Measurements from ENCODE around the gene CAMK1G.

CAMK1G gene

GRCh38 chr1:209583408-209583807 lies at the start of gene CAMK1G:
TSS of gene CAMK1G (plus strand) at chr1:209583714. CDS start at chr1:209594984, 11,270 bp downstream.
- DNase-seq, result no peak

- no peak for DNase-seq
Observed at GRCh38 chr1:209534496-209535250, 48.8 kb upstream of the CAMK1G start.

DNA sequence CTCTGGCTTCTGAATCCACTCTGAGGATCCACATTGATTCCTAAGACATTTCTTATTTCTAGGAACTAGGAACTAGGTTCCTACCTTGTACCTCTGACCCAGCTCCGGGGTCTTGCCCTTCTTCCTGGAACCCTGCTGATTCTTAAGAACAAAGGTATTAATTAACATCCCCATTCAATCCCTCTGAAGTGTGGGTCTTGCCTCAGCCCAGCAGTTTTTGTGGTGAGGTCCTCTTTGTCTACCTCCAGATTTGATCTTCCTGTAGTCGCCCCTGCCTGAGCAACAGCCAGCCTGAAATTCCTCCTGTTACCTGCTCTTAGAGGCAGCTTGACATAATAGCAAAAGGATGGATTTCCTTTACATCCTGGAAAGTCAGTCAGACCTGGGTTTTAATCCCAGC lies 46.7 kb upstream of the CAMK1G start:
- DNase-seq, result no peak

- DNase-seq, result no peak
Observed at GRCh38 chr1:209537336-209538114, 46.0 kb upstream of the CAMK1G start.

DNA sequence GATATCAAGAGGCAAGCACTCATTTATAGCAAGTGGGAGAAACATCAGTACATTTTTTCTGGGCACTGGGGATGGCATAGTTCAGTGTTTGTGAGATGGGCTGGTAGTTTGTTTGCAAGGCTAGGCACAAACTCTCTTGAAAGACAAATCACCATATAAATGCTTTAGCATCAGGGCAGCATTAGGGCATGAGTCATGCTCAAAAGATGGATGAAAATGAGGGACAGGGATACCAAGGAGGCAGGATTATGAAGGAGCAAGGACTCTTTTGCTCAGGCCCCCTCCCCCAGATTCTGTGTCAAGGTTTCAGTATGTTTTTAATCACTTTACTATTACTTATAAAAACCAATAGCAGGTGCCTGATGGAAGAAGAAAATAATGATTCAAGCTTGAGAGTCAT lies 43.9 kb upstream of the CAMK1G start:
- no peak for DNase-seq

GRCh38 chr1:209542585-209542984 lies 40.9 kb upstream of the CAMK1G start:
- no peak for DNase-seq

- DNase-seq, result no peak
Observed at GRCh38 chr1:209544098-209544497, 39.4 kb upstream of the CAMK1G start.

- DNase-seq, result no peak
Observed at GRCh38 chr1:209545423-209545822, 38.1 kb upstream of the CAMK1G start.

DNA sequence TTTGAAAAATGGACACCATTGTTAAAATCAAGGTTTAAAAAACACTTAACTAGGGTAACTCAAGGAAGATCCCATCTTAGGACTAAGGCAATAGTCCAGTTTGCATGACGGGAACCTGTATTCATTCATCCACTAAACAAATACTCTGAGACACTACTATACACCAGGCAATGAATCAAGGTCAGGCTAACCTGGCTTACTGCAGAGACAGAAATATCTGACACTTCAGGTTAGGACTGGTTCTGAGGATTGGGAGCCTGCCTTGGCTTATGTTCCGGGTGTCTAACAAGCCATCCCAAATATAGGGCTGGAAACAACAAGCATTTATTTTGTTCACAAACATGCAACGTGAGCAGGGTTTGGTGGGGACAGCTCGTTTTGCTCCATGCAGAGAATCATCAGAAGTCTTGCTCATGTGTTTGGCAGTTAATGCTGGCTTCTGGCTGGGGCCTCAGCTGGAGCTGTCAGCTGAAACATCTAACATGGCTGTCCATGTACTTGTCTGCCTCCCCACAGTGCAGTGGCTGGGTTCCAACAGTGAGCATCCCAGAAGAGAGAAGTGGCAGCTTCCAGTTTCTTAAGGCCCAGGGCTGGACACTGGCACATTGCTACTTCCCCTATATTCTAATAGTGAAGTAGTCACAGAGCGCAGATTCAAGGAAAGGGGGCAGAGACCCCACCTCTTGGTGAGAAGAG lies 37.0 kb upstream of the CAMK1G start:
- no peak for DNase-seq

- DNase-seq, result no peak
Observed at GRCh38 chr1:209547626-209548025, 35.9 kb upstream of the CAMK1G start.

- DNase-seq, result no peak
Observed at GRCh38 chr1:209549443-209550205, 33.9 kb upstream of the CAMK1G start.

GRCh38 chr1:209550519-209550918 lies 33.0 kb upstream of the CAMK1G start:
- DNase-seq, result no peak

GRCh38 chr1:209552406-209553264 lies 30.9 kb upstream of the CAMK1G start:
- DNase-seq, result no peak

- no peak for DNase-seq
Observed at GRCh38 chr1:209554761-209555611, 28.5 kb upstream of the CAMK1G start.

DNA sequence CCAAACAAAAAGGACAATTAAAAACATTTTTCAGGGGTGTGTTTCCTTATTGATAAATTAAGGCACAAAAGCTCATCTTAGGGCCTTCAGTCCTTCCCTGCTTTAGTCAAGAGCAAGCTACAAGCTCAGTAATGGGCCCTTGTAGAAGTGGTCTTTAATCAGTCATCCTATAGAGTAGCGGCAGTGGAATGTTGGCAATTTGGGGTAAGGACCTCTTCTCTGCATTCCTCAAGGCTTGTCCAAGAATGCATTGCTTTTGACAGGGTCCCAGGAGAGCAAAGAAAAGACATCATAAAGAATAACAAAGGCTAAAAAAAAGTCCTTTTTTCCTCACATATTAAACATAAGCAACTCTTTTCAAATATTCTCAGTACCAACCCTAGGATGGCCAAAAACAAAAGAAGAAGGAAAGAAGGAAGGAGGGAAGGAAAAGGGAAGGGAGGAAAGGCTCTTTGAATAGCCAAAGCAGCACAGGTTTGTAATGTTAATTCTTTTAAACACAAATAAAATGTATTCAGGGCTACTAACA lies 27.3 kb upstream of the CAMK1G start:
- DNase-seq, result no peak

- DNase-seq, result no peak
Observed at GRCh38 chr1:209557221-209557620, 26.3 kb upstream of the CAMK1G start.

GRCh38 chr1:209560529-209560928 lies 23.0 kb upstream of the CAMK1G start:
- no peak for DNase-seq

DNA sequence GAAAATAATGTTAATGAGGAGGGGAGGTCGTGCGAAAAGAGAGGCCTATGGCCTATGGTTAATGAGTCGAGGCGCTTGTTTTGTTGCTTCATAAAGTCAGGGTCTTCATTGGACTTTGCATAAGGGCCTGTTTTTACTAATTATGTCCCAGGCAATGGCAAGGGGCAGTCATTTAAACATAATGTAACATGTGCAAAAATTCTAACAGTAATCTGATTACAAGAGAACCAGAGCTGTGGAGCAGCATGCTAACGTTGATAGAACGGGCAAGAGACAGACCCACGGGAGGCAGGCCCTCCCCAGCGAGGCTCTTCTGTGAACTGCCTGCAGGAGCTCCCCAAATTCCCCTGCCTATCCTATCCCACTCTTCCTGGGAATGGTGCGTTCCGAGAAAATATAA lies 22.6 kb upstream of the CAMK1G start:
- DNase-seq, result no peak

DNA sequence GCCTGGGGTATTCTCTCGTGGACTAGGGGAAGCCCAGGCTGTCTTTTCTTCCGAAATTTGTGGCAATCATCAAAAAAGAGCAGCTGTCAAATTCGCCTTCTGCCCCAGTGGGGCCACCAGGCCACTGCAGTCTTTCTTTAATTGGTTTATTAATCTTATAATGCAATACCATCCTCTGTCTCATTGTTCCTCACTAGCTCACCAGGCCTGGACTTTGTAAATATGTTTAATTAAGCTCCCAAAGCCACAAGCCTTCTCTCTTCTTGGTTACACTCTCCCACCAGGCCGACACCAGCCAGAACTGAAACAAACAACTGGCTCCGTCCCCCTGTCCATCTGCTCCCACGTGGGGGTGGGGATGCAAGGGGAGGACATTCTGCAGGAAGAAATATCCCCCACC lies 22.0 kb upstream of the CAMK1G start:
- DNase-seq, result no peak

DNA sequence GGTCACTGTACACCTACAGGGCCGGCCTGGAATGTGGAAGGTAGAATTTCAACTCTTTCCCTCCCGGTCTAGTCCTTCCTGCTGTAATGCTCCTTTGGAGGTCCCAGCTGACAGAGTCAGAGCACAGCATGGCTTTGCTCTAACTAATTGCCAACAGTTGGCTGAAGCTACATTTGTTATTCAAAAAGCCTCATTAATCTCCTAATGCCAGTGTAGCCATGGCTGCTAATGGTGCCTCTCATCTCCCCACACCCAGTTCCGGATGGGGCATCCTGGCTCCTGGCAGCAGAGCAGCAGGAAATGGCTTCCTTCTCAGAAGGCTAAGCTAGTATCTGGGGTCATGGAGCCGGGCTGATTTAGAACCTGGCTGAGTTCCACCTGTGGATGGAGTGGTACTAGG lies 18.7 kb upstream of the CAMK1G start:
- DNase-seq, result no peak

All from CD4-positive, alpha-beta T cell treated with Interleukin-15 for 1 hour (primary cell).